GM23338 (cell line): ENCODE measurements around the gene MOSMO. TPM values are rescaled to one million over a fixed set of nuclear protein-coding genes. Genes with fewer than 3 reads are reported as not detected.

Source experiments
- ATAC-seq: fragments of 200-7000 bp; cut with Tn5 transposase; 3 replicates; pipeline ENCODE4 v1.9.1; 2020
- DNase-seq: peaks from one replicate; pipeline ENCODE4 v3.0.0-alpha.2; 2015; ENCODE audit warnings: low spot score
- H2AFZ ChIP-seq: fragments of 200-600 bp; sonication (generic); 2 replicates; pipeline ENCODE4 v1.8.0; 2016; ENCODE audit warnings: antibody characterized with exemption, mild to moderate bottlenecking, moderate library complexity
- H3F3A ChIP-seq: fragments of 200-600 bp; sonication (generic); replicated peaks from 2 replicates; pipeline ENCODE4 v1.8.0; 2017; ENCODE audit warnings: antibody characterized with exemption, mixed run types, low read depth
- H3K27ac ChIP-seq: fragments of 200-600 bp; sonication (generic); 2 replicates; pipeline ENCODE4 v1.6.1; 2016; ENCODE audit warnings: low read depth
- H3K27me3 ChIP-seq: fragments of 200-600 bp; sonication (generic); 2 replicates; pipeline ENCODE4 v1.8.0; 2016; ENCODE audit warnings: mild to moderate bottlenecking, mixed run types, moderate library complexity; ENCODE audit not compliant: insufficient read depth
- H3K36me3 ChIP-seq: fragments of 200-600 bp; sonication (generic); 2 replicates; pipeline ENCODE4 v1.8.0; 2016; ENCODE audit warnings: mild to moderate bottlenecking; ENCODE audit not compliant: insufficient read depth
- H3K4me1 ChIP-seq: fragments of 200-600 bp; sonication (generic); 2 replicates; pipeline ENCODE4 v1.8.0; 2016; ENCODE audit warnings: mild to moderate bottlenecking, moderate library complexity; ENCODE audit not compliant: insufficient read depth
- H3K4me2 ChIP-seq: fragments of 200-600 bp; sonication (generic); 2 replicates; pipeline ENCODE4 v1.7.1; 2017; ENCODE audit warnings: mixed run types
- H3K4me3 ChIP-seq: fragments of 200-600 bp; sonication (generic); 2 replicates; pipeline ENCODE4 v1.6.1; 2016; ENCODE audit warnings: mixed run types
- H3K79me2 ChIP-seq: fragments of 200-600 bp; sonication (generic); replicated peaks from 2 replicates; pipeline ENCODE4 v1.8.0; 2017; ENCODE audit warnings: mild to moderate bottlenecking; ENCODE audit not compliant: insufficient read depth
- H3K9me2 ChIP-seq: fragments of 200-600 bp; sonication (generic); 2 replicates; pipeline ENCODE4 v1.8.0; 2017; ENCODE audit not compliant: insufficient read depth
- H4K20me1 ChIP-seq: fragments of 200-600 bp; sonication (generic); replicated peaks from 2 replicates; pipeline ENCODE4 v1.8.0; 2017; ENCODE audit warnings: mild to moderate bottlenecking; ENCODE audit not compliant: insufficient read depth
- H3K27ac Mint-ChIP-seq: 2 replicates; pipeline ENCODE4 v1.8.0; 2020; ENCODE audit warnings: inconsistent platforms, mild to moderate bottlenecking, moderate library complexity, mixed read lengths
- H3K27me3 Mint-ChIP-seq: 3 replicates; pipeline ENCODE4 v1.8.0; 2022; ENCODE audit warnings: low read depth, mild to moderate bottlenecking, moderate library complexity, mixed read lengths, inconsistent platforms; ENCODE audit not compliant: insufficient read depth, poor library complexity
- H3K36me3 Mint-ChIP-seq: 3 replicates; pipeline ENCODE4 v1.8.0; 2021; ENCODE audit warnings: low read depth, mild to moderate bottlenecking, inconsistent platforms, moderate library complexity, mixed read lengths
- H3K4me1 Mint-ChIP-seq: 3 replicates; pipeline ENCODE4 v1.8.0; 2020; ENCODE audit warnings: mild to moderate bottlenecking, inconsistent platforms, mixed read lengths
- H3K4me3 Mint-ChIP-seq: 3 replicates; pipeline ENCODE4 v1.8.0; 2021; ENCODE audit warnings: moderate library complexity, mild to moderate bottlenecking, inconsistent platforms, mixed read lengths
- H3K9me3 Mint-ChIP-seq: 3 replicates; pipeline ENCODE4 v1.8.0; 2020; ENCODE audit warnings: moderate library complexity, mild to moderate bottlenecking, inconsistent platforms, mixed read lengths
- CREB1 ChIP-seq: fragments of 250-450 bp; sonication (Bioruptor Pico); IDR thresholded peaks from 2 replicates; pipeline ENCODE4 v1.5.0; 2020; ENCODE audit warnings: low read depth, mild to moderate bottlenecking, moderate library complexity
- EZH2 ChIP-seq: fragments of 200-600 bp; sonication (generic); IDR thresholded peaks from one replicate; pipeline ENCODE4 v1.8.0; 2017; ENCODE audit warnings: antibody characterized with exemption, mild to moderate bottlenecking, low read depth; ENCODE audit not compliant: unreplicated experiment
- EZH2phosphoT487 ChIP-seq: fragments of 200-600 bp; sonication (generic); IDR thresholded peaks from one replicate; pipeline ENCODE4 v1.8.1; 2018; ENCODE audit warnings: antibody characterized with exemption; ENCODE audit not compliant: unreplicated experiment
- JUNB ChIP-seq: IDR thresholded peaks from one replicate; pipeline ENCODE4 v1.6.1; 2016; ENCODE audit warnings: antibody characterized with exemption; ENCODE audit not compliant: unreplicated experiment
- NANOG ChIP-seq: IDR thresholded peaks from 2 replicates; pipeline ENCODE4 v1.6.1; 2016; ENCODE audit warnings: antibody characterized with exemption, borderline replicate concordance
- POLR2AphosphoS5 ChIP-seq: IDR thresholded peaks from 2 replicates; pipeline ENCODE4 v1.6.1; 2016; ENCODE audit warnings: antibody characterized with exemption, low read depth
- ZNF114 ChIP-seq: fragments of 250-450 bp; sonication (Bioruptor Pico); IDR thresholded peaks from 2 replicates; pipeline ENCODE4 v1.5.0; 2020; ENCODE audit warnings: mild to moderate bottlenecking, moderate library complexity
- ZNF331 ChIP-seq: fragments of 250-450 bp; sonication (Bioruptor Pico); IDR thresholded peaks from 2 replicates; pipeline ENCODE4 v1.5.0; 2020; ENCODE audit warnings: low read depth, mild to moderate bottlenecking, moderate library complexity
- polyA plus RNA-seq: library from polyadenylated mRNA; unstranded; fragments of >200 nt; fragmentation: Nextera tagmentation; extraction: Ambion mirVana; gene quantifications from 2 replicates; pipeline ENCODE4 v1.2.1, GENCODE V29; 2016
- total RNA-seq: library from RNA; depleted of rRNA; stranded (reverse); fragments of >200 nt; shearing (Covaris generic); gene quantifications from 2 replicates; pipeline ENCODE4 v1.2.3, GENCODE V29; 2014
- TF ChIP-seq, protein P1 (sequence below): fragments of 250-450 bp; sonication (Bioruptor Pico); IDR thresholded peaks from 2 replicates; pipeline ENCODE4 v1.5.0; 2020; ENCODE audit warnings: mild to moderate bottlenecking, moderate library complexity
- TF ChIP-seq, protein P2 (sequence below): IDR thresholded peaks from one replicate; pipeline ENCODE4 v1.6.1; 2018; ENCODE audit warnings: antibody characterized with exemption; ENCODE audit not compliant: unreplicated experiment

The MOSMO gene
- total and polyA plus RNA-seq, 2 experiments from 2014 or later = 8.7 to 19.2 TPM

DNA sequence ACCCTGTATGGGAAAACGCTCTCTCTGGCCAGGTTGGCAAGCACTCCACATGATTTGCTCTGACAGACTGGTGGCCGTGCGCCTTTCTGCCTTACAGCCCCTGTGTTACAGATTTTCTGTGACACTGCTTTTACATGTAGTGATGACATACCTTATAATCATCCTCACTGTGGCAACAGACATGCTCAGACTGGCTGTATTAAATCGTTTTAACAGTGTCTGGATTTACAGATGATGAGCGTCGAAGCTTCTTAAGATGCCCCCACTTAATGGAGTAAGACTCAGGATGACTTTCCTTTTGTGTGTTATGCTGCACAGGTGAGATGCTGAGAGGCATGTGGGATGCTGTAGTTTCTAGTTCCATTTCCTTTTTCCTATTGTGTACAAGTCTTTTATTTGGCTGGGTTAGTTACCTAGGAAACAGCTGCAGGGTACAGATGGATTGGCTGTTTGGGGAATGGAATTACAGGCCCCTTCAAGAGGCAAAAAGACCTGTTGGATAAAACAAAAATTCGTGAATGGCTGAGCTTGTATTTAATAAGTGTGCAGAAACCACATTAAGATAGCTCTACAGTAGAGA, 63.5 kb downstream of the MOSMO start (continued):
- TF ChIP-seq, protein P1, sequence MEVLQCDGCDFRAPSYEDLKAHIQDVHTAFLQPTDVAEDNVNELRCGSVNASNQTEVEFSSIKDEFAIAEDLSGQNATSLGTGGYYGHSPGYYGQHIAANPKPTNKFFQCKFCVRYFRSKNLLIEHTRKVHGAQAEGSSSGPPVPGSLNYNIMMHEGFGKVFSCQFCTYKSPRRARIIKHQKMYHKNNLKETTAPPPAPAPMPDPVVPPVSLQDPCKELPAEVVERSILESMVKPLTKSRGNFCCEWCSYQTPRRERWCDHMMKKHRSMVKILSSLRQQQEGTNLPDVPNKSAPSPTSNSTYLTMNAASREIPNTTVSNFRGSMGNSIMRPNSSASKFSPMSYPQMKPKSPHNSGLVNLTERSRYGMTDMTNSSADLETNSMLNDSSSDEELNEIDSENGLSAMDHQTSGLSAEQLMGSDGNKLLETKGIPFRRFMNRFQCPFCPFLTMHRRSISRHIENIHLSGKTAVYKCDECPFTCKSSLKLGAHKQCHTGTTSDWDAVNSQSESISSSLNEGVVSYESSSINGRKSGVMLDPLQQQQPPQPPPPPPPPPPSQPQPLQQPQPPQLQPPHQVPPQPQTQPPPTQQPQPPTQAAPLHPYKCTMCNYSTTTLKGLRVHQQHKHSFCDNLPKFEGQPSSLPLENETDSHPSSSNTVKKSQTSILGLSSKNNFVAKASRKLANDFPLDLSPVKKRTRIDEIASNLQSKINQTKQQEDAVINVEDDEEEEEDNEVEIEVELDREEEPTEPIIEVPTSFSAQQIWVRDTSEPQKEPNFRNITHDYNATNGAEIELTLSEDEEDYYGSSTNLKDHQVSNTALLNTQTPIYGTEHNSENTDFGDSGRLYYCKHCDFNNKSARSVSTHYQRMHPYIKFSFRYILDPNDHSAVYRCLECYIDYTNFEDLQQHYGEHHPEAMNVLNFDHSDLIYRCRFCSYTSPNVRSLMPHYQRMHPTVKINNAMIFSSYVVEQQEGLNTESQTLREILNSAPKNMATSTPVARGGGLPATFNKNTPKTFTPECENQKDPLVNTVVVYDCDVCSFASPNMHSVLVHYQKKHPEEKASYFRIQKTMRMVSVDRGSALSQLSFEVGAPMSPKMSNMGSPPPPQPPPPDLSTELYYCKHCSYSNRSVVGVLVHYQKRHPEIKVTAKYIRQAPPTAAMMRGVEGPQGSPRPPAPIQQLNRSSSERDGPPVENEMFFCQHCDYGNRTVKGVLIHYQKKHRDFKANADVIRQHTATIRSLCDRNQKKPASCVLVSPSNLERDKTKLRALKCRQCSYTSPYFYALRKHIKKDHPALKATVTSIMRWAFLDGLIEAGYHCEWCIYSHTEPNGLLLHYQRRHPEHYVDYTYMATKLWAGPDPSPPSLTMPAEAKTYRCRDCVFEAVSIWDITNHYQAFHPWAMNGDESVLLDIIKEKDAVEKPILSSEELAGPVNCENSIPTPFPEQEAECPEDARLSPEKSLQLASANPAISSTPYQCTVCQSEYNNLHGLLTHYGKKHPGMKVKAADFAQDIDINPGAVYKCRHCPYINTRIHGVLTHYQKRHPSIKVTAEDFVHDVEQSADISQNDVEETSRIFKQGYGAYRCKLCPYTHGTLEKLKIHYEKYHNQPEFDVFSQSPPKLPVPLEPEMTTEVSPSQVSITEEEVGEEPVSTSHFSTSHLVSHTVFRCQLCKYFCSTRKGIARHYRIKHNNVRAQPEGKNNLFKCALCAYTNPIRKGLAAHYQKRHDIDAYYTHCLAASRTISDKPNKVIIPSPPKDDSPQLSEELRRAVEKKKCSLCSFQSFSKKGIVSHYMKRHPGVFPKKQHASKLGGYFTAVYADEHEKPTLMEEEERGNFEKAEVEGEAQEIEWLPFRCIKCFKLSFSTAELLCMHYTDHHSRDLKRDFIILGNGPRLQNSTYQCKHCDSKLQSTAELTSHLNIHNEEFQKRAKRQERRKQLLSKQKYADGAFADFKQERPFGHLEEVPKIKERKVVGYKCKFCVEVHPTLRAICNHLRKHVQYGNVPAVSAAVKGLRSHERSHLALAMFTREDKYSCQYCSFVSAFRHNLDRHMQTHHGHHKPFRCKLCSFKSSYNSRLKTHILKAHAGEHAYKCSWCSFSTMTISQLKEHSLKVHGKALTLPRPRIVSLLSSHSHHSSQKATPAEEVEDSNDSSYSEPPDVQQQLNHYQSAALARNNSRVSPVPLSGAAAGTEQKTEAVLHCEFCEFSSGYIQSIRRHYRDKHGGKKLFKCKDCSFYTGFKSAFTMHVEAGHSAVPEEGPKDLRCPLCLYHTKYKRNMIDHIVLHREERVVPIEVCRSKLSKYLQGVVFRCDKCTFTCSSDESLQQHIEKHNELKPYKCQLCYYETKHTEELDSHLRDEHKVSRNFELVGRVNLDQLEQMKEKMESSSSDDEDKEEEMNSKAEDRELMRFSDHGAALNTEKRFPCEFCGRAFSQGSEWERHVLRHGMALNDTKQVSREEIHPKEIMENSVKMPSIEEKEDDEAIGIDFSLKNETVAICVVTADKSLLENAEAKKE (CRISPR knock-in tag) = no peak
- no peak for TF ChIP-seq JUNB

DNA sequence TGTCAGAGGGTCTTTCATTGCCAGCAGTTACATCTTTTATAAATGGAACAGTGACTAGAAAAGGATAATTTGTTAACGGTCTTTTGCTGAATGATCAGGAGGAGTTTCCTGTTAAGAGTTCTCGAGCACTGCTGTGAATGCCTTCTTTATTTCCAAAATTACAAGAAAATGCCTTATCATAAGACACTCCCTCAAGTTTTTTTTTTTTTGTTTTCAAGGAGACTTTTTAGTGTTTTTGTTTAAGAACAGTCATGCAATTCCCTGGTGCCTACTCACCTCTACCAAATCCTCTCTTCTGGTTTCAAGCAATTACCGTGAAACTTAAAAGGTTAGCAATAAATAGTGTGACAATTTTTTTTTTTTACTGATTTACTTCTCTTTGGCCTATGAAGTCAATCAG, 65.4 kb downstream of the MOSMO start:
- Histone ChIP-seq H3K4me3 (no peak overlapping the region), H3K79me2 (0 out of 2 replicates have a peak, but pooled peaks cover 5% of the 10 kb centered on the region), H3F3A (no peaks in the 10 kb centered on the region), H3K4me2 (no peak overlapping the region), H3K27me3 (no peaks in the 10 kb centered on the region), H3K9me2 (no peaks in the 10 kb centered on the region), H4K20me1 (peaks cover 13% of the 10 kb centered on the region; the same call in 1 of the 2 replicates), H3K36me3 (no peaks in the 10 kb centered on the region; the same call in 1 of the 2 replicates), H2AFZ (no peak overlapping the region), H3K27ac (no peak overlapping the region), H3K4me1 (peaks cover 4% of the 10 kb centered on the region)
- H3K9me3 Mint-ChIP-seq = no peaks in the 10 kb centered on the region
- H3K27me3 Mint-ChIP-seq = no peaks in the 10 kb centered on the region
- H3K4me1 Mint-ChIP-seq = no peaks in the 10 kb centered on the region
- no peak overlapping the region for H3K27ac Mint-ChIP-seq
- DNase-seq = no peak
- H3K36me3 Mint-ChIP-seq = no peaks in the 10 kb centered on the region
- H3K4me3 Mint-ChIP-seq = no peak overlapping the region
- no peak for ATAC-seq
- TF ChIP-seq NANOG (no peak), CREB1 (no peak), EZH2phosphoT487 (no peak), EZH2 (no peak), POLR2AphosphoS5 (no peak), ZNF114 (CRISPR knock-in tag) (no peak), ZNF331 (CRISPR knock-in tag) (no peak)
- TF ChIP-seq, protein P2, sequence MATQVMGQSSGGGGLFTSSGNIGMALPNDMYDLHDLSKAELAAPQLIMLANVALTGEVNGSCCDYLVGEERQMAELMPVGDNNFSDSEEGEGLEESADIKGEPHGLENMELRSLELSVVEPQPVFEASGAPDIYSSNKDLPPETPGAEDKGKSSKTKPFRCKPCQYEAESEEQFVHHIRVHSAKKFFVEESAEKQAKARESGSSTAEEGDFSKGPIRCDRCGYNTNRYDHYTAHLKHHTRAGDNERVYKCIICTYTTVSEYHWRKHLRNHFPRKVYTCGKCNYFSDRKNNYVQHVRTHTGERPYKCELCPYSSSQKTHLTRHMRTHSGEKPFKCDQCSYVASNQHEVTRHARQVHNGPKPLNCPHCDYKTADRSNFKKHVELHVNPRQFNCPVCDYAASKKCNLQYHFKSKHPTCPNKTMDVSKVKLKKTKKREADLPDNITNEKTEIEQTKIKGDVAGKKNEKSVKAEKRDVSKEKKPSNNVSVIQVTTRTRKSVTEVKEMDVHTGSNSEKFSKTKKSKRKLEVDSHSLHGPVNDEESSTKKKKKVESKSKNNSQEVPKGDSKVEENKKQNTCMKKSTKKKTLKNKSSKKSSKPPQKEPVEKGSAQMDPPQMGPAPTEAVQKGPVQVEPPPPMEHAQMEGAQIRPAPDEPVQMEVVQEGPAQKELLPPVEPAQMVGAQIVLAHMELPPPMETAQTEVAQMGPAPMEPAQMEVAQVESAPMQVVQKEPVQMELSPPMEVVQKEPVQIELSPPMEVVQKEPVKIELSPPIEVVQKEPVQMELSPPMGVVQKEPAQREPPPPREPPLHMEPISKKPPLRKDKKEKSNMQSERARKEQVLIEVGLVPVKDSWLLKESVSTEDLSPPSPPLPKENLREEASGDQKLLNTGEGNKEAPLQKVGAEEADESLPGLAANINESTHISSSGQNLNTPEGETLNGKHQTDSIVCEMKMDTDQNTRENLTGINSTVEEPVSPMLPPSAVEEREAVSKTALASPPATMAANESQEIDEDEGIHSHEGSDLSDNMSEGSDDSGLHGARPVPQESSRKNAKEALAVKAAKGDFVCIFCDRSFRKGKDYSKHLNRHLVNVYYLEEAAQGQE = no peak
